Measurements from ENCODE around the gene TSSK2. TPM values are rescaled to one million over a fixed set of nuclear protein-coding genes. Genes with fewer than 3 reads are reported as not detected.

Gene TSSK2
- total RNA-seq, 1 donor from 2014 or later, result not detected

DNA sequence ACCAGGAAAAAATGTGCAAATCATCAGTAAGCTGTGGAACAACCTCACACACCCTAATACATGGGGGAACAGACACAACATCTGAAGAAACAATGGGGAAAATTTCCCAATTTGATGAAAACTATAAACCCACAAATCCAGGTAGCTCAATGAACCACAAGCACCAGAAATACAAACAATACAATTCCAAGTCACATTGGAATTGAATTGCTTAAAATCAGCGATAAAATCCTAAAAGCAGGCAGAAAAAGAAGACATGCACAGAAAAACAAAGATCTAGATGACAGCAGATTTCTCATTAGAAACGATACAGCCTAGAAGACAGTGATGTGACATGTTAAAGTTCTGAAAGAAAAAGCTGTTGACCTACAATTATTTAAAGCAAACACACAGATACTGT lies 40.9 kb upstream of the TSSK2 start:
- Histone ChIP-seq H3K36me3 (ENCODE audit: insufficient read depth, low read length) (no peaks in the 10 kb centered on the region), H3K27me3 (ENCODE audit: insufficient read depth, low read length) (no peaks in the 10 kb centered on the region), H3K4me1 (ENCODE audit: insufficient read depth, low read length) (peaks cover 14% of the 10 kb centered on the region), H3K9ac (ENCODE audit: low read length) (no peak overlapping the region), H3K9me3 (ENCODE audit: insufficient read depth, low read depth, low read length) (no peaks in the 10 kb centered on the region), H4K20me1 (ENCODE audit: insufficient read depth, low read length) (peaks cover 76% of the 10 kb centered on the region), H3K4me3 (ENCODE audit: insufficient read depth, low read depth, low read length) (no peak overlapping the region), H3K4me2 (ENCODE audit: low read length) (no peak overlapping the region), H2AFZ (ENCODE audit: low read depth, low read length) (no peak overlapping the region), H3K79me2 (ENCODE audit: insufficient read depth, low read length) (peaks cover 20% of the 10 kb centered on the region), H3K27ac (ENCODE audit: low read depth, low read length) (no peak overlapping the region)
- FAIRE-seq (no peak), DNase-seq (ENCODE audit: low read depth) (no peak)
- no peak overlapping the region for H3K27ac Mint-ChIP-seq (ENCODE audit: unreplicated experiment)
- no peaks in the 10 kb centered on the region for H3K9me3 Mint-ChIP-seq (ENCODE audit: unreplicated experiment)
- peaks cover 5% of the 10 kb centered on the region for H3K36me3 Mint-ChIP-seq (ENCODE audit: low read depth, unreplicated experiment)
- no peaks in the 10 kb centered on the region for H3K27me3 Mint-ChIP-seq (ENCODE audit: low read depth, unreplicated experiment)
- H3K4me3 Mint-ChIP-seq (ENCODE audit: unreplicated experiment), result no peak overlapping the region
- H3K4me1 Mint-ChIP-seq (ENCODE audit: low read depth, unreplicated experiment), result peaks cover 18% of the 10 kb centered on the region
- TF ChIP-seq, protein P1, sequence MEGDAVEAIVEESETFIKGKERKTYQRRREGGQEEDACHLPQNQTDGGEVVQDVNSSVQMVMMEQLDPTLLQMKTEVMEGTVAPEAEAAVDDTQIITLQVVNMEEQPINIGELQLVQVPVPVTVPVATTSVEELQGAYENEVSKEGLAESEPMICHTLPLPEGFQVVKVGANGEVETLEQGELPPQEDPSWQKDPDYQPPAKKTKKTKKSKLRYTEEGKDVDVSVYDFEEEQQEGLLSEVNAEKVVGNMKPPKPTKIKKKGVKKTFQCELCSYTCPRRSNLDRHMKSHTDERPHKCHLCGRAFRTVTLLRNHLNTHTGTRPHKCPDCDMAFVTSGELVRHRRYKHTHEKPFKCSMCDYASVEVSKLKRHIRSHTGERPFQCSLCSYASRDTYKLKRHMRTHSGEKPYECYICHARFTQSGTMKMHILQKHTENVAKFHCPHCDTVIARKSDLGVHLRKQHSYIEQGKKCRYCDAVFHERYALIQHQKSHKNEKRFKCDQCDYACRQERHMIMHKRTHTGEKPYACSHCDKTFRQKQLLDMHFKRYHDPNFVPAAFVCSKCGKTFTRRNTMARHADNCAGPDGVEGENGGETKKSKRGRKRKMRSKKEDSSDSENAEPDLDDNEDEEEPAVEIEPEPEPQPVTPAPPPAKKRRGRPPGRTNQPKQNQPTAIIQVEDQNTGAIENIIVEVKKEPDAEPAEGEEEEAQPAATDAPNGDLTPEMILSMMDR (IDR thresholded peaks at IDR 0.05; ENCODE audit: insufficient read depth, low read depth, low read length), result no peak
- no peak for TF ChIP-seq EZH2 (IDR thresholded peaks at IDR 0.05; ENCODE audit: insufficient read depth, low read length)

DNA sequence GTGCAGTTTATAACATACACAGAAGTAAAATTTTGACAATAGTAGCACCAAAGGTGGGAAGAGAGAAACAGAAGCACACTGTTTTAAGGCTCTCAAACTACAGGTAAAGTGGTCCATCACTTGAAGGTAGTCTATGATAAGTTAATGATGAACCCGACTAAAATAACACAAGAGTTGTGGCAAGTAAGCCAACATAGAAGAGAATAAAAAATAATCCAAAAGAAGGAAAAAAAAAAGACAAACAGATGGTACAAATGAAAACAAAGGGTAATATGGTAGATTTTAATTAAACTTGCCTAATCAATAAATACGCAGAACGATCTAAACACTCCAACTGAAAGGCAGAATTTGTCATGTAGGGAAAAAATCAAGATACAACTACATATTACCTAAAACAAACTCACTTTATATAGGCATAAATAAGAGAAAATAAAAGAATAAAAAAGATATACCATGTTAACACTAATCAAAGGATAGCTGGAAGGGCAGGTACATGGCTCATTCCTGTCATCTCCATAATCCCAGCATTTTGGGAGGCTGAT lies 40.5 kb upstream of the TSSK2 start:
- Histone ChIP-seq H3K27me3 (ENCODE audit: insufficient read depth, low read length) (no peaks in the 10 kb centered on the region), H3K4me2 (ENCODE audit: low read length) (no peak overlapping the region), H3K4me1 (ENCODE audit: insufficient read depth, low read length) (peaks cover 9% of the 10 kb centered on the region), H3K36me3 (ENCODE audit: insufficient read depth, low read length) (no peaks in the 10 kb centered on the region), H3K79me2 (ENCODE audit: insufficient read depth, low read length) (peaks cover 18% of the 10 kb centered on the region), H3K4me3 (ENCODE audit: insufficient read depth, low read depth, low read length) (no peak overlapping the region), H3K9me3 (ENCODE audit: insufficient read depth, low read depth, low read length) (no peaks in the 10 kb centered on the region), H2AFZ (ENCODE audit: low read depth, low read length) (no peak overlapping the region), H4K20me1 (ENCODE audit: insufficient read depth, low read length) (peaks cover 71% of the 10 kb centered on the region), H3K9ac (ENCODE audit: low read length) (no peak overlapping the region), H3K27ac (ENCODE audit: low read depth, low read length) (no peak overlapping the region)
- Mint-ChIP-seq H3K27me3 (ENCODE audit: low read depth, unreplicated experiment) (no peaks in the 10 kb centered on the region), H3K4me3 (ENCODE audit: unreplicated experiment) (no peak overlapping the region), H3K36me3 (ENCODE audit: low read depth, unreplicated experiment) (peaks cover 4% of the 10 kb centered on the region), H3K4me1 (ENCODE audit: low read depth, unreplicated experiment) (peaks cover 13% of the 10 kb centered on the region), H3K27ac (ENCODE audit: unreplicated experiment) (no peak overlapping the region), H3K9me3 (ENCODE audit: unreplicated experiment) (no peaks in the 10 kb centered on the region)
- no peak for FAIRE-seq
- TF ChIP-seq EZH2 (IDR thresholded peaks at IDR 0.05; ENCODE audit: insufficient read depth, low read length), result no peak
- TF ChIP-seq, protein P1 (IDR thresholded peaks at IDR 0.05; ENCODE audit: insufficient read depth, low read depth, low read length), result no peak
- DNase-seq (ENCODE audit: low read depth), result no peak

DNA sequence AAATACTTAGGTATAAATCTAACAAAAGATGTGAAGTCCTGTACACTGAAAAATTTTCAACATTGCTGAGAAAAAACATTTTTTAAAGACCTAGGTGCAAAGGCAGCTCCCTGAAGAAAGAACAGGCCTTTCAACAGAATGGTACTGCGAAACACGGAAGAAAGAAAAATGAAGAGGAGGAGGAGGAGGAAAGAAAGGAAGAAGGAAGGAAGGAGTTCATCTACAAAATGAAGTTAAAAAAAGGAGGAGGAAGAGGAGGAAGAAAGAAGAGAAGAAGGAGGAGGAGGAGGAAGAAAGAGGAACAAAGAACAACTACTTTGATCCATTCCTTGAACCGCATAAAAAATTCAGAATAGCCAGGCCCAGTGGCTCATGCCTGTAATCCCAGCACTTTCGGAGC lies 38.4 kb upstream of the TSSK2 start:
- Histone ChIP-seq H3K4me3 (ENCODE audit: insufficient read depth, low read depth, low read length) (no peak overlapping the region), H4K20me1 (ENCODE audit: insufficient read depth, low read length) (peaks cover 73% of the 10 kb centered on the region), H3K36me3 (ENCODE audit: insufficient read depth, low read length) (no peaks in the 10 kb centered on the region), H3K27me3 (ENCODE audit: insufficient read depth, low read length) (no peaks in the 10 kb centered on the region), H3K9ac (ENCODE audit: low read length) (no peak overlapping the region), H3K79me2 (ENCODE audit: insufficient read depth, low read length) (peaks cover 34% of the 10 kb centered on the region), H3K4me1 (ENCODE audit: insufficient read depth, low read length) (no peaks in the 10 kb centered on the region), H3K4me2 (ENCODE audit: low read length) (no peak overlapping the region), H3K27ac (ENCODE audit: low read depth, low read length) (no peak overlapping the region), H2AFZ (ENCODE audit: low read depth, low read length) (no peak overlapping the region), H3K9me3 (ENCODE audit: insufficient read depth, low read depth, low read length) (no peaks in the 10 kb centered on the region)
- Mint-ChIP-seq H3K4me1 (ENCODE audit: low read depth, unreplicated experiment) (no peaks in the 10 kb centered on the region), H3K36me3 (ENCODE audit: low read depth, unreplicated experiment) (peaks cover 4% of the 10 kb centered on the region), H3K27ac (ENCODE audit: unreplicated experiment) (no peak overlapping the region), H3K27me3 (ENCODE audit: low read depth, unreplicated experiment) (no peaks in the 10 kb centered on the region), H3K9me3 (ENCODE audit: unreplicated experiment) (no peaks in the 10 kb centered on the region), H3K4me3 (ENCODE audit: unreplicated experiment) (no peak overlapping the region)
- FAIRE-seq (no peak), DNase-seq (ENCODE audit: low read depth) (no peak)
- TF ChIP-seq EZH2 (IDR thresholded peaks at IDR 0.05; ENCODE audit: insufficient read depth, low read length), result no peak
- TF ChIP-seq, protein P1 (IDR thresholded peaks at IDR 0.05; ENCODE audit: insufficient read depth, low read depth, low read length), result no peak

Data from astrocyte (in vitro differentiated cells and primary cell).